ENCODE results near the gene SHH. TPM values are rescaled to one million over a fixed set of nuclear protein-coding genes. Genes with fewer than 3 reads are reported as not detected.
A peak's percentile ranks its signal among the peaks of the same experiment; 100 is the strongest.

SHH gene
- total RNA-seq, 1 donor from 2014 or later = 0.16 TPM

DNA sequence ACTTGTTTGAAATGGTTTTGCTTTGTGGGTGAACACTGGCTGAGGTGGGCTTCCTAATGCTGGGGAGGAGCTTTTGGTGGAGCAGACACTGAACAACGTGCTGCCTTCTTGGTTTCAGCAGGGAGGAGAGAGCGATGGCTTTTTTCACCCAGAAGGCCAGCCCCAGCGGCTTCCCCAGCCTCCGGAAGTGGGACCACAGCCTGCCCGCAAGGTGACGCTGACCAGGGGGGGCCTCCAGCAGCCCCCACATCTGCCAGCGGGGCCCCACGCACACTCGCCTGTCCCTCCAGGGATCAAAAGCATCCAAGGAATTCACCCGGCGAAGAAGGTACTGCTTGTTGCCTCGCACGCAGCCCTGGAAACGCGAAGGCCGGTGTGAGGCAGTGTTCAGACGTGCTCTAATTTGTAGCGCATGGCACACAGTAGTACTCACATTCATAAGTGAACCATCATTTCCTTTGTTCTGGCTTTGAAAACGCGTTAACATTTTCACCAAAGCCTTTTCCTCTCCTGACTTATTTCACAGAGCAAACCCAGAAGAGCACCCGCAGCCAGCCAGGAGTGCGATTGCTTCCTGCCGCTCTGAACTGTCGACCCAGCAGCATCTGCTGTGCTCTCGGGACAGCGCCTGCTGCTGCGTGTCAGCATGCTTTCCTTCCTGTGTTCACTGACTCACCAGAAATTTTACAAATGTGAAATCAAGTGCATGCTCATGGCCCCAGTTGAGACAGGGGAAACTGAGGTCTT, 48.4 kb downstream of the SHH start:
- FAIRE-seq = no peak
- Histone ChIP-seq H3K27ac (ENCODE audit: low read depth, low read length) (peak overlapping the region; percentile 55), H4K20me1 (ENCODE audit: insufficient read depth, low read length) (peaks cover 76% of the 10 kb centered on the region), H3K36me3 (ENCODE audit: insufficient read depth, low read length) (peaks cover 12% of the 10 kb centered on the region), H3K4me2 (ENCODE audit: low read length) (peak overlapping the region; percentile 43), H3K4me1 (ENCODE audit: insufficient read depth, low read length) (peaks cover 8% of the 10 kb centered on the region), H3K9me3 (ENCODE audit: insufficient read depth, low read depth, low read length) (no peaks in the 10 kb centered on the region), H3K9ac (ENCODE audit: low read length) (peak overlapping the region; percentile 50), H2AFZ (ENCODE audit: low read depth, low read length) (no peak overlapping the region), H3K27me3 (ENCODE audit: insufficient read depth, low read length) (no peaks in the 10 kb centered on the region), H3K79me2 (ENCODE audit: insufficient read depth, low read length) (peaks cover 39% of the 10 kb centered on the region), H3K4me3 (ENCODE audit: insufficient read depth, low read depth, low read length) (no peak overlapping the region)
- H3K27ac Mint-ChIP-seq (ENCODE audit: unreplicated experiment) = peak overlapping the region; percentile 80
- peaks cover 12% of the 10 kb centered on the region for H3K4me1 Mint-ChIP-seq (ENCODE audit: low read depth, unreplicated experiment)
- H3K4me3 Mint-ChIP-seq (ENCODE audit: unreplicated experiment) = no peak overlapping the region
- peak; percentile 4 for DNase-seq (ENCODE audit: low read depth)
- H3K27me3 Mint-ChIP-seq (ENCODE audit: low read depth, unreplicated experiment) = no peaks in the 10 kb centered on the region
- no peak for TF ChIP-seq CTCF (IDR thresholded peaks at IDR 0.05; ENCODE audit: insufficient read depth, low read depth, low read length)
- no peaks in the 10 kb centered on the region for H3K9me3 Mint-ChIP-seq (ENCODE audit: unreplicated experiment)
- peaks cover 13% of the 10 kb centered on the region for H3K36me3 Mint-ChIP-seq (ENCODE audit: low read depth, unreplicated experiment)

DNA sequence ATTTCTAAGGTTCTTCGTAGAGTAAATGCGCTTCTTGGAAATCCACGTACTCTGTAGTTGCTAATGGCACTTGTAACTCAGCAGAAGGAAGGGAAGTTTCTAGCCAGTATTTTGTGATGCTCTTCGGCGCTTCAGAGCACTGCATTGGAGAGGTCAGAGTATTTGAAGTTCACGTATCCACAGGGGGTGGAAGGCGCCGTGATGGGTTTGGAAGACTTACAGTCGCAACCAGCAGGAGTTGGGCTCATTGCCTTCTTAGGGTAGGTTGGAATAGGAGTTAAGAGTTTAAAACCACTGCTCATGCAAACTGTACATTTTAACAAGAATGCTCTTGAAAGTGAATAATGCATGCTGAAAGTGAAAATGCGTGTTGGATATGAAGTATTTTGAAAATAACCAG, 49.1 kb downstream of the SHH start:
- Mint-ChIP-seq H3K4me3 (ENCODE audit: unreplicated experiment) (no peak overlapping the region), H3K4me1 (ENCODE audit: low read depth, unreplicated experiment) (peaks cover 12% of the 10 kb centered on the region), H3K36me3 (ENCODE audit: low read depth, unreplicated experiment) (peaks cover 13% of the 10 kb centered on the region), H3K9me3 (ENCODE audit: unreplicated experiment) (no peaks in the 10 kb centered on the region), H3K27ac (ENCODE audit: unreplicated experiment) (no peak overlapping the region), H3K27me3 (ENCODE audit: low read depth, unreplicated experiment) (no peaks in the 10 kb centered on the region)
- Histone ChIP-seq H2AFZ (ENCODE audit: low read depth, low read length) (no peak overlapping the region), H3K27ac (ENCODE audit: low read depth, low read length) (peak overlapping the region; percentile 55), H4K20me1 (ENCODE audit: insufficient read depth, low read length) (peaks cover 76% of the 10 kb centered on the region), H3K4me1 (ENCODE audit: insufficient read depth, low read length) (peaks cover 8% of the 10 kb centered on the region), H3K9ac (ENCODE audit: low read length) (no peak overlapping the region), H3K4me3 (ENCODE audit: insufficient read depth, low read depth, low read length) (no peak overlapping the region), H3K36me3 (ENCODE audit: insufficient read depth, low read length) (peaks cover 12% of the 10 kb centered on the region), H3K79me2 (ENCODE audit: insufficient read depth, low read length) (peaks cover 46% of the 10 kb centered on the region), H3K27me3 (ENCODE audit: insufficient read depth, low read length) (no peaks in the 10 kb centered on the region), H3K9me3 (ENCODE audit: insufficient read depth, low read depth, low read length) (no peaks in the 10 kb centered on the region), H3K4me2 (ENCODE audit: low read length) (no peak overlapping the region)
- DNase-seq (ENCODE audit: low read depth) (no peak), FAIRE-seq (no peak)
- TF ChIP-seq CTCF (IDR thresholded peaks at IDR 0.05; ENCODE audit: insufficient read depth, low read depth, low read length) = no peak
- no peak for TF ChIP-seq EZH2 (IDR thresholded peaks at IDR 0.05; ENCODE audit: insufficient read depth, low read length)

DNA sequence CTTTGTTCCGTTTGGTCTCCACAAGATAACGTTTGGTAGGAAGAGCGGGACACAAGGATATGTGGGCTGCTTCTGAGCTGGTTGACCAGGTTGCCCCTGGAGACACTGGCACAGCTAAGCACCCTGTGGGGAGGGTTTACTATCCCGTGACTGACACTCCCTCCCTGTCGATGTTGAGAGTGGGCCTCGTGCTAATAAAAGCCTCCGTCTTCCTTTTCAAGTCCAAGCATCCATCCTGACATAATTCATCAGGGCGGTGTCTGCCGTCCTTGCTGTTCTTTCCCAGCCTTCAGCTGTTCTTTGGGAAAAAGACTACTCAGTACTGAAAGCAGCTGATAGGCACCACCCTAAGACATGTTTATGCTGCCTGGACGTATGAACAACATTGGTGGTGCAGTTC, 49.6 kb downstream of the SHH start:
- H3K9me3 Mint-ChIP-seq (ENCODE audit: unreplicated experiment) = no peaks in the 10 kb centered on the region
- Histone ChIP-seq H2AFZ (ENCODE audit: low read depth, low read length) (no peak overlapping the region), H3K9ac (ENCODE audit: low read length) (no peak overlapping the region), H3K9me3 (ENCODE audit: insufficient read depth, low read depth, low read length) (no peaks in the 10 kb centered on the region), H3K4me1 (ENCODE audit: insufficient read depth, low read length) (peaks cover 8% of the 10 kb centered on the region), H3K4me3 (ENCODE audit: insufficient read depth, low read depth, low read length) (no peak overlapping the region), H3K36me3 (ENCODE audit: insufficient read depth, low read length) (peaks cover 12% of the 10 kb centered on the region), H3K4me2 (ENCODE audit: low read length) (no peak overlapping the region), H3K79me2 (ENCODE audit: insufficient read depth, low read length) (peaks cover 50% of the 10 kb centered on the region), H3K27ac (ENCODE audit: low read depth, low read length) (no peak overlapping the region), H3K27me3 (ENCODE audit: insufficient read depth, low read length) (no peaks in the 10 kb centered on the region), H4K20me1 (ENCODE audit: insufficient read depth, low read length) (peaks cover 75% of the 10 kb centered on the region)
- H3K4me1 Mint-ChIP-seq (ENCODE audit: low read depth, unreplicated experiment) = peaks cover 12% of the 10 kb centered on the region
- TF ChIP-seq CTCF (IDR thresholded peaks at IDR 0.05; ENCODE audit: insufficient read depth, low read depth, low read length) = no peak
- no peak for TF ChIP-seq EZH2 (IDR thresholded peaks at IDR 0.05; ENCODE audit: insufficient read depth, low read length)
- H3K4me3 Mint-ChIP-seq (ENCODE audit: unreplicated experiment) = no peak overlapping the region
- H3K36me3 Mint-ChIP-seq (ENCODE audit: low read depth, unreplicated experiment) = peaks cover 13% of the 10 kb centered on the region
- no peaks in the 10 kb centered on the region for H3K27me3 Mint-ChIP-seq (ENCODE audit: low read depth, unreplicated experiment)
- no peak overlapping the region for H3K27ac Mint-ChIP-seq (ENCODE audit: unreplicated experiment)
- DNase-seq (ENCODE audit: low read depth) (no peak), FAIRE-seq (no peak)
